Left renal pelvis (tissue), 4 donors: ENCODE data around the gene ARID5B. TPM values are rescaled to one million over a fixed set of nuclear protein-coding genes. Genes with fewer than 3 reads are reported as not detected.

Experiments used
- DNase-seq, 4 donors: peaks; one replicate each; pipeline ENCODE4 v3.0.0-alpha.2; 2013; ENCODE audit warnings: low read depth in 4 of 4, low spot score in 3 of 4
- polyA plus RNA-seq, 4 donors: library from polyadenylated mRNA; unstranded; fragments of 120-200 nt; gene quantifications; one replicate each; pipeline ENCODE4 v1.2.1, GENCODE V29; 2013; ENCODE audit not compliant: insufficient read length in 4 of 4

The ARID5B gene
- polyA plus RNA-seq, 4 donors: 24.7 to 54.5 (median 52.1) TPM

DNA sequence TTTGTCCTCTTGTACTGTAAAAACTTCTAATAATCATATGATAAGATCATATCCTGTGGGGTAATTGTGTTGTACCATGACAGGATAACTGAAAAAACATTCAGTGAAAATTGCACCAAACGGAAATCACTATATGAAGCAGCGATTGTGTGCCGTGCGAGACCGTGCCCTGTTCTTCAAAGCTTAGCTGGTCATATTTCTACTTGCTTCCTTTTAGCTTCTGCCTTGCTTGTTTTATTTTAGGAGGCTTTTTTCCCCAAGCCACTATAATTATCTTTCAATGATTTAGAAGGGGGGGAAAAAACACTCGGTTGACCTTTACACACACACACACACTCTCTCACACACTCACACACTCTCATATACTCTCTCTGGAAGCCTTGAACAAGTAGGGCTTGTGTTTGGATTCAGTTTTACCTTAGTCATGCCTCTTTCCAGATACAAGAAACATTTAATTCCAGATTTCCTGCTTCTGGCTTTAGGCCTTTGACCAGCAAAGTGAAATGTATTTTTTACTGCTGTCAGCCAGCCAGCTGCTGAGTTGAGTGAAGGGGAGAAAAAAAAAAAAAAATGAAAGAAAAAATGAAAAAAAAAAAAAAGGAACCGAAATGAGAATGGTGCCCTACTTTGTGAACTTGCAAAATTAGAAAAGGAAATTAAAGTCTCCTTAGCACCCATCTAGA is 181.4 kb downstream of the ARID5B start:
- no peak for DNase-seq

DNA sequence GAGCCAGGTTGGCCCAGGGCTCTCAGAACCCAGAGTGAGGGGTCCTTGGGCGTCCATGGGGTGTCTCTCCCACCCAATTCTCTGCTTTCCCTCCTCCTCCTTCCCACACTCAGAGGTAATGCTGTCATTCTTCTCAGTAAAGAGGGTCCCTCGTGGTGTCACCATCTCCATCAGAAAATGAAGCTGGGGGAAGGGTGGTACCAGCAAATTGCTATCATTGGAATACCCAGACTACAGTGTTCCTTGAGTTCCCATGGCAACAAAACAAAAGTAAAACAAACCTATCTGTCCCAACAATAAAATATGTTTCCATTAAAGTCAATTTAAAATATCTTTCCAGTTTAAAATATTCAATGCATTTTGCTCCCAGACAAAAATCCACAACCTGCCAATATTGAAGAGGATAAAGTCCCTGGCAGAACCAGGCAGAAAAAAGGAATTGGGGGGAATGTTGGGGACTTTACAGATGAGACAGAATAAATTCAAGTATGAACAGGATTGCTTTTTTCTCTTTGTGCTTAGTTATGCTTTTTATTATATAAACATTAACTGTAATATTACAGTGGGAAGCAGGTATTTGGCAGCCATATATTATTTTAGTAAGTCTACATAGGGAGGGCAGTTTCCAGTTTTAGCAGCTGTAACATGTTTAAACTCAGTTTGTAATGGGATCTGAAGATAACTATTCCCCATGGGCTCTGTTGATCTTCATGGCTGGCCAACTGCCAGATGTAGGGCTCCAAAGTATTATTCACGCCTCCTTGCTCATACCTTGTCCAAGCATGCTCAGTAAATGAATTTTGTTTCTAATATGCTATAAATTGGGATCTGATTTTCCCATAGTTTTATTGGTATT is 182.1 kb downstream of the ARID5B start:
- no peak for DNase-seq

DNA sequence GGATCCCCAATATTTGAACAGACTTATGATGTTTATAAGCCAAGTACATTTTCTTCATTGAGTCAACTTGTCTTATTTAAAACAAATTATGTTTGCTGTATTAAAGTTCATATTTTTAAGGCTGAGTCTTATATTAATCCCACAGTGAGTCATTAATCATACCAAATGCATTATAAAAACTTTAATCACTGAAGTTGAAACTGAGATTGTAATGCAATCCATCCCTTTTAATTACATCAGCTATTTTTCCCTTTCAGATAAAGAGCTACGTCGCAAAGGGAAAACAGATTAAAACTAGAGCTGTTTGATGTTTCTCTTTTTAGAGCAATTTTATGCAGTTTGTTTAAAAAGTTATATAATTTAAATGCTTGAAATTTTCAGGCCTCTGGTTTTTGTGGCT is 183.0 kb downstream of the ARID5B start:
- DNase-seq: no peak

DNA sequence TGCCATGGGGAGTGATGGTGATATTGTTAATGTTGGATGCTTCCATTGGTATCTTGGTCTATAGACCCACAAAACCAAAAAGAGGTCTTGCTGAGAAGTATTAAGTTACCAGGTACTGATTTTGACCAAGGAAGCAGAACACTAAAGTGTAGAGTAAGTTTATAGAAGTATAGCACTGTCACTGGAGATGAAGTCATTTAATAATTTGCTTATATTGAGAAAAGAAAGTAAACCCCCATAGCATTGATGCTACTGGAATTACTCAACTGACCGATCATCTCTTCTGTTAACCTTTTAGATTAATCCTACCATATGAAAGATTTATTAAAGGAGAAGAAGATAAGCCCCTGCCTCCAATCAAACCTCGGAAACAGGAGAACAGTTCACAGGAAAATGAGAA is 183.9 kb downstream of the ARID5B start:
- no peak for DNase-seq

DNA sequence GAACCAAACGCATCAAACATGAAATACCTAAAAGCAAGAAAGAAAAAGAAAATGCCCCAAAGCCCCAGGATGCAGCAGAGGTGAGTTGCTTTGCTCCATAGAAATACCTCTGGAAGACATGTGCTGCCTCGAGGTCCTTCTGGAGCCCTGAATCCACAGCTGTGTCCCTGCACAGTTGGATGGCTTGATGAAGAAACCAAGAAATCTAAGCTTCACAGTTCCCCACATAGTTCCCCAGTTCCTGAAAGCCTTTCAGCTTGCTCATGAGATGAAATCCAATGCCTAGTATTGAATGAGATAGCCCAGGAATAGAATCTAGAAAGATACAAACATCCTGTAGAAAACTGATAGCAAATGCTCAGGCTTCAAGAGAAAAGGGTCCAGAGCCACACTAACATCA is 184.3 kb downstream of the ARID5B start:
- DNase-seq: no peak

DNA sequence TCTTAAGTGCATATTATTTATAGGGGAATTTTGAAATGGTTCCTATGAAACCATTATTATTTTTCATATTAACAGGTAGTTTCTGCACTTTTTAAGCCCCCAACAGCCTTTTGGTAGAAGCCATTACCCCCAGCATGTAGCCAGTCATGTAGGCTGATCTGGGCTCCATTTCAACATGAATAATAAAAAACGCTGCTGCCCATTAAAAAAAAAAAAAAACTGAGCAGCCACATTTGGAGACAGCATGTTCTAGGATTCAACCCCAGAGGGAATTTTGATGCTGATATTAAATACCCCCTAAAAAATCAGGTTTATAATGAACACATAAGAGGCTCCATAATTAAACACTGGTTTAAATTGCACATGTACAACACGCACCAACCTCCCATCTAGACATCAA is 185.8 kb downstream of the ARID5B start:
- DNase-seq: no peak

DNA sequence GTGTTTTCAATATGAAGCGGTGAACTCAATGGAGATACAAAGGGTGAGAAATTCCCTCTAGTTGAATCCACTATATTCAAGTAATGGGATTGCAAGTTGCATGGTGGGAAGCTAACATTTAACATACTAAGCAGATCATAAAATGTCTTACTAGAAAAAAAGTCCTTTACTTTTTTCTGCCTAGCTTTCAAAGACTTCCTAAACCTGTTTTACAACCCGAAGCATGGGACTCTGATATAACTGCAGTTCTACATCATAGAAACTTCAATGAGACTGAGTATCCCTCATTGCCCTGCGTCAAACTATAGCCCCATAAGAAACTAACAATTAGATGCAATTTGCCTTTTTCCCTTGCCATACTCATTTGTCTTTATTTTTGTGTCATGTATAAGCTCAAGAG is 187.3 kb downstream of the ARID5B start:
- no peak for DNase-seq

DNA sequence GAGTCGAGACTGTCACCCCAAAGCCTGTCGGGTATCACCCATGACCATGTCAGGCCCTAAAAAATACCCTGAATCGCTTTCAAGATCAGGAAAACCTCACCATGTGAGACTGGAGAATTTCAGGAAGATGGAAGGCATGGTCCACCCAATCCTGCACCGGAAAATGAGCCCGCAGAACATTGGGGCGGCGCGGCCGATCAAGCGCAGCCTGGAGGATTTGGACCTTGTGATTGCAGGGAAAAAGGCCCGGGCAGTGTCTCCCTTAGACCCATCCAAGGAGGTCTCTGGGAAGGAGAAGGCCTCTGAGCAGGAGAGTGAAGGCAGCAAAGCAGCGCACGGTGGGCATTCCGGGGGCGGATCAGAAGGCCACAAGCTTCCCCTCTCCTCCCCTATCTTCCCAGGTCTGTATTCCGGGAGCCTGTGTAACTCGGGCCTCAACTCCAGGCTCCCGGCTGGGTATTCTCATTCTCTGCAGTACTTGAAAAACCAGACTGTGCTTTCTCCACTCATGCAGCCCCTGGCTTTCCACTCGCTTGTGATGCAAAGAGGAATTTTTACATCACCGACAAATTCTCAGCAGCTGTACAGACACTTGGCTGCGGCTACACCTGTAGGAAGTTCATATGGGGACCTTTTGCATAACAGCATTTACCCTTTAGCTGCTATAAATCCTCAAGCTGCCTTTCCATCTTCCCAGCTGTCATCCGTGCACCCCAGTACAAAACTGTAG is 191.0 kb downstream of the ARID5B start:
- no peak for DNase-seq

DNA sequence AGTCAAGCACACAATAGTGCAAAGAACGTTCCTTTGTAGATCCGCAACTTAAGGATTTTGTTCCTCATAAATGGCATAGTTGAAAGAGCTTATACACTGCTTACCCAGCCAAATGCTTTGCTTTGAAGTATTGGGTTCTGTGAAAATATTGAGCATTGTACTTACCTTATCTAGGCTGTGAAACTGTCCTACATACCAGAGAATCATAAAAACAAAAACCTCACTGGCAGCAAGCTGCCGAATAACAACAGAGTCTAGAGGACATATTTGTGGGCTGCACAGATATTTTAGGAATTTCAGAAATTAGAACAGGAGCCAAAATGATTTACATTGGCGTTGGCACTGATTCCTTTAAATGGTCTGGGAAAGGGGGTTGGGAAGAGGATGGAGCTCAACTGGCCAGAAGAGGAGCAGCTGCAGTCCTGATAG is 192.4 kb downstream of the ARID5B start:
- no peak for DNase-seq

DNA sequence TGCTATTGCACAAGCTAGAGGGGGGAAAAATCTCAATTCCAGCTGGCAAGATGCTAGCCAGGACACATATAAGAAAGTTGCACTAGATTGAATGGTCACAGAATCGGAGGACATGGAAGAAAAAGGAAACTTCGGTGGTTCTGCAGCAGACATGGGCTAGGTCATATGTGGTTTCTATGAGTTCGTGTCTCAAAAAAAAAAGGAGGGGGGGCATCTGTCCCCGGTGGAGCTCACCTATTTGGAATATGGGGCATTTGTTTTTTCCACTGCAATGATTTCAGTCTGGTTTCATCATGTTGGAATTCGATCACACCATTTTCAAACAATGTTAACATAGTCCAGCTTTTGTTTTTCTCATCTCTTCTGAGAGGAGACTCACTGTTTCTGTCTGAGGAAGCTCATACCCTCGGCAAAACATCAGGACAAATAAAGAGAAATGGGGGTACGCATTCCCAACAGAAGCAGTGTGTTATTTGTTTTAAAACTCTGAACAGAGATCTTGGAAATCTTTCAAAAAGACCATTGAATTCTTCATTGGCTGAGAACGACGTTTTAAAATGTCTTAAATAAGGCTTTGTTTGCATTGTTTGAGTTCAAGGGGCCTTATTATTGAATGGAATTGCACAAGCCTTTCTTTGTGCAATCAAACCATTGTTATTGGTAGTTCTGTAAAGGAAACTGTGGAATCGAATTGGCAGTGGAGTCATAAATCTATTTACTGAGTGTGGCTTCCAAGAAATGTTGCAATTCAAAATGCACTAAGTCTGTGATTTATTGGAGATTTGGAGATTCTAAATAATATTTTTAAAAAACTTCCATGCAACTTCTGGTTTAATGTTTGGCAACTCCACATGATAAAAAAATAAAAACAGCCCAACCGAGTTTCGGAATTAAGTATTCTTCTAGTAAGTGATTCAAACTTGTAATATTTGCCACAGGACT is 194.0 kb downstream of the ARID5B start:
- no peak for DNase-seq

DNA sequence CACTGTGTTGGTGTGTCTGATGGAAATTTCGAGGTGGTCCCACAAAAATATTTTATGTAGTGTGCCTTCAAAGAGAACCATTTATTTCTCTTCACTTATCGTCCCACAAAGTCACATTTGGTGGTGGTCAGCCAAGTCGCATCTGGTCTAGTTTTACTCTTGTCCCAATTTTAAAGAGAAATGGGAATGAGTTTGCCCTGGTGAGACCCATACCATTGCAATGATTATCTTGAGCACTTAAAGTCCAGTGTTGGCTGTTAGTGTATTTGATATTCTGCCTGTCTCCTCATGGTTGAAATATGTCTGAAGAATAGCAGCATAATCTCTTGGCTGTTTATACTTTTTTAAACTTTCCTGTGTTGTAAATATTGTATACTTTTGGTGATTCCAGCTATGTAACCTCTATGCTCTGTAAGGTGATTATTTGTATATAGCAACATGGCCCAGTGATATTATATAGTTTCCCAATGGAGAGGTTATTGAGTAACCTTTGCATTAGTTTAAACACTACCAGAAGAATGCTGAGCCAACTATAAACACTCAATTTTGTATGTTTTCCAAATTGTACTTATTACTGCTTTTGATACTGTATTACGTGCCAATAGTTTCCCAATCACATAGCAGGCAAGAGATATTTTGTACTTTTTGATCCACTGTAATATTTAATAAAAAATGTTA is 194.9 kb downstream of the ARID5B start:
- no peak for DNase-seq

DNA sequence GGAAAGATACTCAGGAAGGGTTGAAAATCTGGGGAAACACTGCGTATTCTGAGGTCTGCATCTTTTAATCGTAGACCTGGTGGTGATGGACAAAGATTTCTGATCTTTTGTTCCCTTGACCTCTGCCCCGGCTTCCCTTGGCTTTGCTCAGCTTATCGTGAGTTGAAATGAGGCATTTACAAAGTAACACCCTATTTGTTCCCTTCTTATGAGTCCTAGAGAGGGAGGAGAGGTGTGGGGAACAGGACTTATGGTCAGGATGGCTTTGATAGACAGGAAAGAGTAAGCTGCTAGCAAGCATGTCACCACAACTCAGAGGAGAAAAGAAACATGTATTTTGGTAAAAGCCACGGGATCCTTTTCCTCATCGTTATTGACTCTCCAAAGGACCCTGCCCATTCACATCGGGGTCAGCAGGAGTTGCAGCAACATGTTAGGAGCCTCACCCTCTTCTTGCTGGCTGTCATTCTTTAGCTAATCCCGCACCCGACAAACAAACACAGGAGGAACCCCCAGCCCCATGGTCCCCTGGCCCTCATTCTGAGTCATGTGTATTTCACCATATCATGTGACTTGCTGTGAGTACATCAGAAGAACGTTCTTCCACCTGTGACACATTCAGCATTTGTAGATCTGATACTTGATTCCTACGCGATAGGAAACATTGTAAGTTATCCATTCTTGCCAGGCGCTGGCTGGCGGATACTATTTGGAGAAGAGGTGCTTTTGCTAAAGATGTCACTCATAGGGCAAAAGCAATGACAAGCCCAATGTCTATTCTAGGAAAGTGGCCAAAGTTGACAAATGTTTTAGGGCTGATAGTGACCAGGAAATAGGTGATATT is 197.0 kb downstream of the ARID5B start:
- DNase-seq: no peak

DNA sequence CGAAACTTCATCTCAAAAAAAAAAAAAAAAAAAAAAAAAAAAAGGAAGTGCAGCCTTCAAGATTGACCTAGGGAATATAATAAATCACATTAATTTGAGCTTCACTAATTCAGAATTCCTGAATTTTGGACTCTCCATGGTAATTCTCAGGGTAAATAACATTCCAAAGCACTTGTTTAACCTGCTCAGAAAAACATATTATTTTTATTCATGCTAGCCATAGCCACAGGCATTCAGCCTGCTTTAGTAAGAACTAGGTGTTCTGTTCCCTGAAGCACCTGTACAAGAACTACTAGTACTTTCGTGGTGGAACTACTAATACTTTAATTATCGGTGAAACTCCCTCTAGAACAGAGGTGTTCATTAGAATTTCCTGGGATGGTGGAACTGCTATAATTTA is 197.8 kb downstream of the ARID5B start:
- DNase-seq: no peak

DNA sequence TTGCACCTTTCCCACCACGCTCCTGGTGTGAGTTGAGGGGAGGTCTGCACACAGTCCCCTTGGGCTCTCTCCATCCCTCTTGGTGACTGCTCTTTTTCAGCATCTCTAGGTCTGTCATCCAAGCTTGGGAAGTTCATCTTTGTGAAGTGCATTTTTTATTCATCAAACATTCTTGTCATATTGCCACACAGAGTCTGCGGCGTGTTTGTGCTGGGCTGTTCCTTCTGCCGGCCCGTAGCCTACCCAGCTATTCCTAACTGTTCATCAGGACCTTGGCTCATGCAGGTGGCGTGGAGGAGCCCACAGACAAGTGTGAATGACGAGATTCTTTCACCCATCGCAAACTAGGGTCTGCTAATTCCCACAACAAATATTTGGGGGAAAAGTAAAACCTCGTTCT is 202.4 kb downstream of the ARID5B start:
- DNase-seq: no peak

DNA sequence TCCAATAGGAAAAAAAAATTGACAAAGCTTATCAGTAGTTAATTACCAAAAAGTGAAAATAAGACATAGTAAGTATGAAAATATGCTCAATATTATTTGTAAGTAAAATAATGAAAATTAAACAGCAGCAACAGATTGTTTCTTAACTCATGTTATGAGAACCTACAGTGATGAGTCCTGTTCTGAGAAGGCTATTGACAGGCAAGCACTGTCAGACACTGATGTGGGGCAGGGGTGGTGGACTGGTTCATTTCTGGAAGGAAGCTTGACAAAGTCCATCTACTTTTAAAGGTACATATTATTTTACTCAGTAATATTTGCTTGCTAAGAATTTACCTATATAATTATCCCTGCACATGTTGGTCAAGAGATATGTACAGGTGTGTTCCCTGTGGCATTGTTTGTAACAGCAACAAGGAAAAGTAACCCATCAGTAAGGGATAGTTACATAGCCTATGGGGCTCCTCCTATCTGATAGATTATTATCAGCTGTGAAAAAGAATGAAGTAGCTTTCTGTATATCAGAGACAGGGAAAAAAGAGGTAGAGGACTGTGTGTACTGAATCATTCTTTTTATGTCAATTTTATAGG is 205.5 kb downstream of the ARID5B start:
- DNase-seq: no peak

DNA sequence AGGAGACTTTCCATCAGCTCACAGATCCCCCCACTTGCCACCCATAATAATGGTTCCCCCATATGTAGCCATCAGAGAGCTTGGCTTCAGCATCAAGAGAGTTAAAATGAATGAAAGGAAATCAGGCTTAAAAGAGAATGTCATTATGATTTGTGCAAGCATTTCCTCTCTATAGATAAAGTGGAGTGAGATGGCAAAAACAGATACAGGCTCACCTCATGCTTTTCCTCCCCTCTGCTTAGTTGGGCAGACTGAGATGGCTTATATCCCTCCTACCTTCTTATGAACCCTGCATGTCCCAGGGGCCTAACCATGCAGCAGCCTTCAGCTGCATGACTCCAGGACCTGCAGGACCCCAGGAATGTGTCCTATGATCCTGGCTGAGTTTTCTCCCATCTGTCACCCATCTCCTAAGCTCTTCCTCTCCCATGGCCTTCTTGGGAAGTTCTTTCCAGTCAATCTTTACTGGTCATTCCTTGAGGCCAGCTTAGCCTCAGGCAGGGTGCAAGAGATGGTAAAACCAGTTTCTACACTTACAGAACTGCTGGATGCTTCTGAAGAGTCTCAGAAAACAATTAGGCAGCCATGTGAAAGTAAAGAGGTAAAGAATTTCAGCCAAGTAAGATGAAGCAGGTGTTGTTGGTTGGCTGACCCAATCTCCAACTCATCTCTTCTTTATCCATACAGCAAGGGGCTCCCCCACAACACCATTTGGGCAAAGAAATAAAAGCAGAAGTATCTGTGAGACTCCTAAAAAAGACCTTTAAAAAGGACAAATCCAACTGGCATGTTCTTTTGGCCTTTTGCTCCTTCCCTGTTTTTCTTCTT is 207.5 kb downstream of the ARID5B start:
- DNase-seq: no peak

DNA sequence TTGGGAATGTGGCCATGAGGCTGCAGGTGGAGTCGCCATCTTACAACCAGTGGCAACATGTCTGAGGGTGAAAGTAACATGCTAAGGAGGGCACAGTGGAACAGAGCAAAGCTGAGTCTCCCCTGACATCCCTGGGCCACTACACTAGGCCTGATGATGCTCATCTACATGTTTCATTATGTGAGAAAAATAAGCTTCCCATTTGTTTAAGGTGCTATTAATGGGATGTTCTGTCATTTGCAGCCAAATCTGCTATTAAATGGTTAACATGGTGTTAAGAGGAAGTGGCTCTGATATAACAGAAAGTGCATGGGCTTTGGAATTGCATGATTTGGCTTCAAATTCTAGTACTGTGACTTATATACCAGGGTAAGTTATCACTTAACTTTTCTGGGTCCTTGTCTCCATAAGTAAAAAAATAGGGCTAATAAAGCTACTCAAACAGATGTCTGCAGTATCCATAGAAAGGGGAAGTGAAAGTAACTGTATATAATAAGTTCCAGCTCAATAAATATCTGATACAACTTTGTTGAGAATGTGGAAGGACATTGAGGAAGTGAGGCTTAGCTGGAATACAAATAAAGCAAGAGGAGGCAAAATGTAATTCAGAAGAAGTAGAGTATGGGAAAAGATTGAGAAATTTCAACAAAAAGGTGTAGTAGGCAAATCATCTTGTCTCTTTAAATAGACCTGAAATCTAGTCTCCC is 208.2 kb downstream of the ARID5B start:
- DNase-seq: no peak
